Measurements from ENCODE around the gene PRKCQ. TPM values are rescaled to one million over a fixed set of nuclear protein-coding genes. Genes with fewer than 3 reads are reported as not detected.

Gene PRKCQ
- total and polyA plus RNA-seq, 2 of the 4 experiments (the other 2 are of a cell fraction) = under 0.01 to 0.03 TPM

DNA sequence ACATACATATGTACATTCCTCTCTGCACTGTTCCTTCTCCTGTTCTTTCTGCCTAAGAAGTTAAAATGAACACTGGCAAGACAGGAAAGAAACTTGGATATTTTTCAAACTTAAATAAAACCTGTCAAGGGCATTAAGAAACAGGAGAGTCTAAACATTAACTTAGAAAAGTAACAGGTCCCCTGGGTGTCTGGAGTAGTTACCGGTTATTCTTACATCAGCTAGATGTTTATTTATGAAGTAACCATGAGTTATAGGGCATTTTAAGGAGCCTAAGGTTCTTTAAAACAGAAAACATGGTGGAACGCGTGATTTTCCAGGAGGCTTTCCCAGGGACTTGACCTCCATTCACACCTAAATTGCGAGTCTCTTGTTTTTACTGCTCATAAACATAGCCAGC is 148.2 kb downstream of the PRKCQ start:
- BruUV-seq (replicated peaks) = no TSS peak
- no peak overlapping the region for H3K9ac ChIP-seq (ENCODE audit: low read depth, low read length)
- no peak overlapping the region for H2AFZ ChIP-seq (replicated peaks; ENCODE audit: low read length, poor library complexity)
- H4K5ac ChIP-seq (ENCODE audit: low read depth, low read length) = no peak overlapping the region
- ChIA-PET POLR2A (ENCODE audit: unreplicated experiment) (no interaction called here), CTCF (no interaction called here)
- no peak for ATAC-seq (ENCODE audit: low read depth)
- TF ChIP-seq MAZ (IDR thresholded peaks at IDR 0.05; ENCODE audit: borderline replicate concordance, low read depth, low read length) (no peak), MXI1 (IDR thresholded peaks at IDR 0.05; ENCODE audit: borderline replicate concordance, low read depth, low read length) (no peak), NFE2L2 (IDR thresholded peaks at IDR 0.05; ENCODE audit: low read depth, low read length) (no peak), FOS (IDR thresholded peaks at IDR 0.05; ENCODE audit: low read depth, low read length) (no peak), SMC3 (IDR thresholded peaks at IDR 0.05; ENCODE audit: low read depth, low read length) (no peak), POLR2A (IDR thresholded peaks at IDR 0.05; ENCODE audit: low read depth, low read length) (no peak)
- in situ Hi-C loops (cut with MboI; ENCODE audit: low sequenced_read_pairs) = no loop called here
- H3K4ac ChIP-seq (ENCODE audit: low read depth, low read length) = no peak overlapping the region
- no peaks in the 10 kb centered on the region for H3K36me3 ChIP-seq (ENCODE audit: control insufficient read depth, insufficient read depth, low read length)
- no peak overlapping the region for H3K56ac ChIP-seq (ENCODE audit: extremely low read depth, insufficient read depth, low read length)
- no peak overlapping the region for H4K91ac ChIP-seq (ENCODE audit: insufficient read depth, low read depth, low read length)
- no peak overlapping the region for H2BK5ac ChIP-seq (ENCODE audit: low read depth, low read length, poor library complexity, severe bottlenecking)
- no peak overlapping the region for H2BK120ac ChIP-seq (ENCODE audit: low read depth, low read length)
- no peaks in the 10 kb centered on the region for H3K4me1 ChIP-seq (ENCODE audit: control insufficient read depth, insufficient read depth, low read length)
- no peaks in the 10 kb centered on the region for H3K79me1 ChIP-seq (ENCODE audit: low read depth in 1 of 2, low read length in 2 of 2)
- dilution Hi-C loops (cut with HindIII; ENCODE audit: low sequenced_read_pairs, unreplicated experiment) = no loop called here
- no peak overlapping the region for H2AK9ac ChIP-seq (replicated peaks; ENCODE audit: low read depth, low read length, poor library complexity)
- no peaks in the 10 kb centered on the region for H3K9me3 ChIP-seq (ENCODE audit: control insufficient read depth, insufficient read depth, low read length)
- DNase-seq = no peak
- peaks cover 17% of the 10 kb centered on the region for H3K27me3 ChIP-seq (ENCODE audit: control insufficient read depth, insufficient read depth, low read length)
- intact Hi-C loops (cut with micrococcal nuclease) = no loop called here
- no peak overlapping the region for H2BK15ac ChIP-seq (ENCODE audit: low read depth, low read length)
- H3K4me2 ChIP-seq (ENCODE audit: low read depth, low read length) = no peak overlapping the region
- H2BK20ac ChIP-seq (ENCODE audit: low read depth, low read length) = no peak overlapping the region
- H3K18ac ChIP-seq (ENCODE audit: low read depth, low read length) = no peak overlapping the region
- H3K27ac ChIP-seq (ENCODE audit: insufficient read depth, low read length) = no peak overlapping the region
- H4K8ac ChIP-seq (ENCODE audit: low read depth in 2 of 2, low read length in 2 of 2) = no peak overlapping the region
- no peaks in the 10 kb centered on the region for H3K9me1 ChIP-seq (ENCODE audit: insufficient read depth, low read length)
- no peak overlapping the region for H3K23ac ChIP-seq (ENCODE audit: low read depth, low read length)
- 40% methylated on average over 1 of the region's 4 CpGs; no CpG with 5 or more reads in 1 of the 2 experiments for WGBS, 2 experiments (ENCODE audit: extremely low coverage in 2 of 2, insufficient read length in 1 of 2)
- no peak overlapping the region for H2AK5ac ChIP-seq (ENCODE audit: low read depth, low read length)
- H3K14ac ChIP-seq (replicated peaks; ENCODE audit: low read depth, low read length) = no peak overlapping the region
- no peaks in the 10 kb centered on the region for H4K20me1 ChIP-seq (ENCODE audit: insufficient read depth, low read length)
- no peak overlapping the region for H3K4me3 ChIP-seq (ENCODE audit: insufficient read depth, low read depth, low read length)
